ENCODE results near the gene REEP3.
"Not testable (repeated sequence)": the region's sequence is repeated elsewhere in the genome, so short reads cannot be mapped to it uniquely, and the experiment has no call there.

Gene REEP3

DNA sequence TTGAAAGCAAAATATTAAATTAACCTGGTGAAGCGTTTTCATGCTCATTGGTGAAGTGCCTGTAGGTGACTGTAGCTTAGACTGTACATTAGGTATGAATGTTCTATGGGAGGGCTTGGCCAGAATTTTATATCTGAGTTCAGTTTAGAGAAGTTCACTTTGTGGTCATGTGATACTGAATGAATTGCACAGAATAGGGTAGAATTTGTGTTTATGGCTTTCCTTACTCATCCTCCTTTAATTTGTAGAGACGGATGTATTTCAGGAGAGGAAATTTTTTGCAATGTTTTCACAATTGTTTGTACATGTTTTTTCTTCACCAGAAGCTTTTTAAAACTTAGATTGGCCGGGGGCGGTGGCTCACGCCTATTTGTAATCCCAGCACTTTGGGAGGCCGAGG is 32.3 kb downstream of the REEP3 start:
- no peak for DNase-seq

DNA sequence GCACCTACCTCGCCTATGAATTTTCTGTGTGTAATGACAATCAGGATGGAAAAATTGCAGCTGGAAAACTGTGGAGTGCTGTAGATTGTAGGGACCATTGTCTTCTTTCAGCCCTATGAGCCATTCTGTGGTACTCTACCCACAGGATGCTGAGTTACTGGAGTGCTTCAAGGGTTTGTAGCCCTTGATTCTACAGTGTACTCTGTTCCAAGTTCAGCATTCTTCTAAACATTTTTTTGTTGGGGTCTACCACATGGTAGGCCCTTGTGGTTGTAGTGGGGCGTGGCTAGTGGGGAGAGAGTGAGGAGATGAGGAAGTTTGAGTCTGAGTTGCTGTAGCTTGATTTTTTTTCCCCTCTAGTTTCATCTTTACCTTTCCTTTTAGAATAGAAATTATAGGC is 33.5 kb downstream of the REEP3 start:
- DNase-seq: no peak

DNA sequence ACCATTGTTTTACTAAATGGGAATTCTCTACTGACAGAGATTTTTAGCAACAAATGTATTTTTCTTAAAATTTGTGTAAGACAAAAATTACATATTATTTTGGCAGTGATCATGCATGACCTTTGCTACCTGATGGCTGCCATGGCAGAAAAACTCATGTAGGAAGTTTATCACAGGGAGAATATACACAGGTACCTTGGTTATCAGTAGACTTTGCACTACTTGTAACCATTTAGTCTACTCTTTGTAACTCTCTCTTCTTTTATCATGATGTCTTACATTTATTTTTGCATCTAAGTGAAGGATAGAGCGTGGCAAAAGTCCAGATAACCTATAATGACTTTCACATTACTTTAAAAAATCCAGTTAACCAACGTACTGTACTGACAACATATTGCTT is 34.1 kb downstream of the REEP3 start:
- no peak for DNase-seq

DNA sequence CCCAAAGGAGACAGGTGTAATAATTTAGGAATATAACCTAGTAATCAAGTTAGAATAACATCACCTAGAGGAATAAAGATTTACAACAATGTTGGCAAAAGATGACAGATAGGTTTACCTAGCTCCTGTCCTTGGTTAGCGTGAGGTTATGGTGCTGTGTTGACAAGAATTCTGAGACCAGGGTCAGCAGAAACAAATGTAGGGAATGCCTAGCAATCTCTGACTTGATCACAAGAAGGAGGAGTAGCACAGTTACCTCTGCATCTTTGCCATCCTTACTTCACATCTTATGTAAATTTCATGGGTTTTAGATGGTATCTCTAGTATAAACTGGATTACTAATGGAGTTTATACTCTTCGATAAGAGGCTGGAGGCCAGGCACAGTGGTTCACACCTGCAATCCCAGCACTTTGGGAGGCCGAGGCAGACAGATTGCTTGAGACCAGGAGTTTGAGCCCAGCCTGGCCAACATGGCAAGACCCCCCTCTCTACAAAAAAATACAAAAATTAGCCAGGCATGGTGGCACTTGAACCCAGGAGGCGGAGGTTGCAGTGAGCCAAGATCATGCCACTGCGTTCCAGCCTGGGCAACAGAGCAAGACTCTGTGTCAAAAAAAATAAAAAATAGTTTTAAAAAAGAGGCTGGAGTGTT is 37.1 kb downstream of the REEP3 start:
- DNase-seq: no peak

DNA sequence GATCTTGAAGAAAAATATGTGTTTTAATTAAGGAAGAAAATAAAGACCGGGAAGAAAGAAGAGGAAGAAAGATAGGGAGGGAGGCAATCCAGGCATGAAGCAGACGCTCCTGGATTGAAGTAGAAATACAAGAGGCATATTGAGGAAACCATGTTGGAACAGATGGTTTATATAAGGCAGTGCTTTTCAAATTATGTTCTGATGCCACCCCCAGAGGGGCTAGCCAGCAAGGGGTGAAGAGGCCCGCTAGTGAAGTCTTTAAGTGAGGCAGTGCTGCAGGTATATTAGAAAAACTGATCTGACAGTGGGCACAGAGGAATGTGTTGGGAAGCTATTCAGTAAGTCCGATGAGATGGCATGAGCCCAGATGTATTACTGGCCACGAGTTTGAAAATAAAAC is 40.1 kb downstream of the REEP3 start:
- no peak for DNase-seq

DNA sequence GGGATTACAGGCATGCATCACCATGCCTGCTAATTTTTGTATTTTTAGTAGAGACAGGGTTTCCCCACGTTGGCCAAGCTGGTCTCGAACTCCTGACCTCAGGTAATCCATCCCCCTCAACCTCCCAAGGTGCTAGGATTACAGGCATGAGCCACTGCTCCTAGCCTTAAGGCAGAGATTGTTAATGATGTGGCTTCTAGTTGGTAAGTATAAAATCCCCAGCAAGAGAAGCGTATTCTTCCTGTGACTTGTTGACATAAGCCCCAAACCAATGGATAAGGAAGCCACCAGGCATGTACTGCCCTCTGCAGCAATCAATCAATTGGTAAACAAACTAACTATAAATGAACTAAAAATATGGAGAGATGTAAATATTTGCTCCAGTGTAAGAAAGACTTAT is 41.2 kb downstream of the REEP3 start:
- DNase-seq: no peak

DNA sequence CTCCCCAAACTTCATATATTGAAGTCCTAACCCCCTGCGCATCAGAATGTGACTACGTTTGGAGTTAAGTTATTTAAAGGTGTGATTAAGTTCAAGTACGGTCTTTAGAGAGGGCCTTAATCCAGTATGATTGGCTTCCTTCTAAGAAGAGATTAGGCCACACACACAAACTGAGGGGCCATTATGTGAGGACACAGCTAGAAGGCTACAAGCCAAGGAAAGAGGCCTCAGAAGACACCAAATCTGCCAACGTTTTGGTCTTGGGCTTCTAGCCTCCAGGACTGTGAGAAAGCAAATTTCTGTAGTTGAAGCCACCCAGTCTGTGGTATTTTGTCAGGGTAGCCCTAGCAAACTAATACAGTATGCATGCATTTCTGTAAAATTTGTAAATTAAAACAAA is 41.7 kb downstream of the REEP3 start:
- DNase-seq: no peak

DNA sequence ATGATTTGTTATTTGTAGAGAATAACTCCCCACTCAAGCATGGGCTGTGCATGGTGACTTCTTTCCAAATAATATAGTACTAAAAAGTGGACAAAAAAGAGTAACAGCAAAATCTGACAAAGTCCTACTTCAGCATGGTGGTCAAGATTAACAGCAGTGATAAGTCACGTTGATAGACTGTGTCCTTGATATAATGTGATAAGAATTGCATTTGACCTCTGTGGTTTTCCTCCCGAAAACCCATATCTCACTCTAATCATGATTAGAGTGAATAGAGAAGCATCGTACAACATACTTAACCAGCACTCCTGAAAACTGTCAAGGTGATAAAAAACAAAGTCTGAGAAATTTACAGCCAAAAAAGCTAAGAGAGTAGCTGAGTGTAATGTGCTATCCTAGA is 42.4 kb downstream of the REEP3 start:
- DNase-seq: no peak

DNA sequence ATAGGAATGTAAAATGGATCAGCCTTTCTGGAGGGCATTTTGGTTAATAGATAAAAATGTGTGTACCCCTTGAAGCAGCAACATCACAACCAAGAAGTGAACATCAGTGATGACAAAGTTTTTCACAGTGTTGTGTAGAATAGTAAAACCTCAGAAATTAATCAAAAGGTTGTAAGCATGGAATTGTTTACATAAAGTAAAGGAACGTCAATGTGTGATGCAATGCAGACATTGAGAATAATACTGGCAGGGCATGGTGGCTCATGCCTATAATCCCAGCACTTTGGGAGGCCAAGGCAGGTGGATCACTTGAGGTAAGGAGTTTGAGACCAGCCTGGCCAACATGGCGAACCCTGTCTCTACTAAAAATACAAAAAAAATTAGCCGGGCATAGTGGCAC is 43.5 kb downstream of the REEP3 start:
- DNase-seq: not testable (repeated sequence)

DNA sequence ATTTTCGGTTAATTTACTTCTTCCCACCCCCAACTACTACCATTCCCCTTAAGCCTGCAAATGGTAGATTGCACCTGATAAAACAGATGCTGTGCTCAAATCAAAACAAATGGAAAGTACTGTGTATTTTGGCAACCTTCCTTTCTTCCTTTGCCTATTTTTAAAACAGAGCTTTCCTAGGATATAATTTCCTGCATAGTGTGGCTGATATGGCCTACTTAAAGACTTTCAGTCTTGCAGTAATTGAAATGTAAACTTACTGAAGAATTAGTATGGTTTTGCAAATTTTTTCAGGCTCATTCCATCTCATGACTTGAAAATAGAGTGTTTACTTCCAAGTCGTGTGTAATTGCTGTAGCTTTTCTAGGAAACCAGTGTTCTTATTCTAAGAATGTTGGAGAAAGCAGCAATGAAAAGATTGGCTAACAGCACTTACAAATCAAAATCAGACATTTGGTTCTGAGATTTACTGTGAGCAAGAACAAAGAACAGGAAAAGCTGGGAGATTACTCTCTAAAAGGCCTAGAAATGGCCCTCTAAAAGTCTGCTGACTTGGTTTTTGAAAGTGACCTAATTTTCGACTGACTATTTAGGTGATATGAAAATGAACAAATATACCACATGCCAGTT is 52.0 kb downstream of the REEP3 start:
- DNase-seq: peak; percentile 87

DNA sequence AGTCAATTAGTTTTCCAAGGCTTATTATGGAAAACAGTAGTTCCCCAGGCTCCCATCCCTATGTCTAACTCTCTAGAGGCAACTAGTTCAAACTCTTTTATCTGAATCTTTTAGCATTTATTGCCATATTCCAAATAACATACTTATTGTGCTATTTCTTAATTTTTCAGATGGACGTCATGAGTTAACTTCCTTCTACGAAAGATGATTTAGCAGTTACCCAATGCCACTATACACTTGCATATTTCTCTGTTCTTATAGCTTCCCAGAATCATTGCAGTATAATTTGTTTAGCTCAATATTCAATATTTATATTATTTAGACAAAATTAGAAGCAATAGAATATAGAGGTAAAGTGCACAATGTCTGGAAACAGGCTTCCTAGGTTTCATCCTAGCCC is 52.8 kb downstream of the REEP3 start:
- no peak for DNase-seq

DNA sequence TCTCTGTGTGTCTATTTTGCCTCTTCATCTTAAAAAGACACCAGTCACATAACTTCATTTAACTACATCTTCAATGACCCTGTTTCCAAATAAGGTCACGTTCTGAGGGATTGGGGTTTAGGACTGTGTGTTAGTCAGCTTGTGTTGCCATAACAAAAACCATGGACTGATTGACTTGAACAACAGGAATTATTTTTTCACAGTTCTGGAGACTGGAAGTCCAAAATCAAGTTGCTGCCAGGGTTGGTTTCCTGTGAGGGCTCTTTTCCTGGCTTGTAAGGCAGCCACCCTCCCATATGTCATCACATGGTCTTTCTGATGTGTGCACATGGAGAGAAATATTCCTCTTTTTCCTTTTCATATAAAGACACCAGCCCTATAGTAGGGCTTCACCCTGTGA is 55.3 kb downstream of the REEP3 start:
- no peak for DNase-seq

DNA sequence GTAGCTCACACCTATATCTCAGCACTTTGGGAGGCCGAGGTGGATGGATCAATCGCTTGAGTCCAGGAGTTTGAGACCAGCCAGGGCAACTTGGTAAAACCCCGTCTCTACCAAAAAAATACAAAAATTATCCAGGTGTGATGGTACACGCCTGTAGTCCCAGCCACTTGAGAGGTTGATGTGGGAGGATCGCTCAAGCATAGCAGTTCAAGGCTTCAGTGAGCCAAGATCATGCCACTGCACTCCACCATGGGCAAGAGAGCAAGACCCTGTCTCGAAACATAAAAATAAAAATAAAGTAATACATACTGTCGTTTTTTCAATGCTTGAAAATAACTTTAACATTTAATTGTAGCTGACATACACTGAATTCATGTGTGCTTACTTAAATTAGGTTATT is 57.3 kb downstream of the REEP3 start:
- no peak for DNase-seq

DNA sequence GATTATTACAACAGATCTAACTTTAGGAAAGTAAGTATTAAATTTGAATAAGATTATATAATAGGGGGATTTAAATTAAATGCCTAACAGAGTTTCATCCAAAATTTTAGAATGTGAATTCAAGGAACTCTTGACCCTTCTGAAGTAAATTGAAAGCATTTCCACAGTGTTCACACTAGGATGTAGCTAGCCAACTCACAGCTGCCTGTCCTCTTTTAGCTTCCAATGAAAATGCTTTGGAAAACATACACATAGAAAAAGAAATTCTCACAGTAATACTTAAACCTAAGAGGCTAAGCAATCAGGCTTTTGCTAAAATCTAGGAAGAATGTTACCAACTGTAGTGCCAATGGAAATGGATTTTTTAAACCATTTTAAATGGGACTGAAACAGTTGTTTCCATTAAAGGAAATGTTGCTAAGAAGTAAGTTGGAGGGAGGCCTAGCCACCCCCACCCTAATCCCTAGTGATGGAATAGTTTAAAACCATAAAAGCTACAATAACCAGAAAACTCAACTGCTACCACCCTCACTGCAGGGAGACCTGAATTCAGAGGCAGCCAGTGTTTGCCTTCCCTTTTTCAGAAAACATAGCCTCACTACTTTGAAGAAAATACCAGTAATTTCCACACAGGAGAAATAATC is 58.3 kb downstream of the REEP3 start:
- no peak for DNase-seq

DNA sequence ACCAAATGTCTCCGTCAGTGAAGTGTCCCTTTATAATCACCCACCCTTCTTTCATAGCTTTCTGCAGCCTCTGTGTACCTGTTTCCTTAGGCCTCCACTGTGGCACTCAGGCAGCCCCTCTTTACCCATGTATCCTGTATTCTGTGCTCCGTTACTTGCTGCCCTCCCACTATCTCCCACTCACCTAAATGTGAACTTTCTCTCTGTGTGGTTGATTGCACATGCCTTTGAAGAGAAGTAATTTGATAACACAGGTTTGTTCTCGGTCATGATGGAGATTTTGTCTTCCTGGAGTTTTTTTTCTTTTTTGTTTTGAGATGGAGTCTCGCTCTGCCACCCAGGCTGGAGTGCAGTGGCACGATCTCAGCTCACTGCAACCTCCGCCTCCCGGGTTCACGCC is 61.5 kb downstream of the REEP3 start:
- no peak for DNase-seq

DNA sequence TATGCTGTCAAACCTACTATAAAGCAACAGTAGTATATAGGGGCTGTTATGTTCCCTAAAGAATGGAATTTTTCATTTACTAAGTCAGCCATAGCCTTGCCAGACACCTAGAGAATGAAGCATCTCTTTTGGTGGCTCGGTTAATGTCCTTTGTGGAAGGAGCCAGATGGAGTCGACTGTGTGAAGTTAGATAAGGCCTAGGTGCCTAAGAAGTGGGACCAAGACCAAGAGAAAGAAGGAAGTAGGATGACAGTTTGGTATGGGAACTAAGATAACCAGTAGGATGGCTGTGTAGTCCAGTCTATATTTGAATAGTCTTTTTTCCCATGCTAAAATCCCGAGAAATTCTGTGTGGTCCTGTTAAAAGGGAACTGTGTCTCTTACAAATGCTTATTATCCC is 62.2 kb downstream of the REEP3 start:
- DNase-seq: no peak

DNA sequence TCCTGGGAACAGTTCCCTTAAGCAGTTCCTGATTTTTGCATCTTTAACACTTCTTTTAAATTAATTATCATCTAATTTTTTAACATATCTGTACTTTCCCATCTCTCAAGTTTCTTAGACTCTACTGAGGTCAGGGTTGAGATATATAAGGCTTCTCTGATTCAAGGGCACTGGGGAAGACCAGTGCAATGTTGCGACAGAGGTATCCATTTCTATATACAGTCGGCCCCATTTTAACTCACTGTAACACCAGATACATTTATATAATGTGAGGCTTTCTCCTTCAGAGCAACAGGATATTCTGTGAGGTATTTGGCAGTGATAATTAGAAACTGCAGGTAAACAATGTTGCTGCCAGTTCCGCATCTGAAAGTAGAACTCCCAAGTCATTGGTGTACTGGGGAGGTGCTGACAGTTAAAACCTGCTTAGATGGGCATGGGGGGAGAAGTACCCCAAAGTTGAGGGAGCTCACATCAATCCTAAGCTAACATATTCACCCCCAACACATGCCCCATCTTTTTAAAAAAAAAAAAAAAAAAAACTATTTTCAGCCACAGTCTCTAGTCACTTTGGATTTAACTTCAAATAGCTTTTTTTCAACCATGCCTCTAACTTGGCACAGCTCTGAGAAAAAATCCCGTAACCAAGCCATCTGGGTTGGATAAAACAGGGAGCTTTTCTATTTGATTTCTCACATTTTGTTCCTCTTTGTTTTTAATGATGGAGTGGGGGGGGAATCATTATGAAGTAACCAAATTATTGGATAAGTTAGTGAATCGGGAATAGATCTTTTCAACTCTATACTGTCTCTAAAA is 62.9 kb downstream of the REEP3 start:
- no peak for DNase-seq

DNA sequence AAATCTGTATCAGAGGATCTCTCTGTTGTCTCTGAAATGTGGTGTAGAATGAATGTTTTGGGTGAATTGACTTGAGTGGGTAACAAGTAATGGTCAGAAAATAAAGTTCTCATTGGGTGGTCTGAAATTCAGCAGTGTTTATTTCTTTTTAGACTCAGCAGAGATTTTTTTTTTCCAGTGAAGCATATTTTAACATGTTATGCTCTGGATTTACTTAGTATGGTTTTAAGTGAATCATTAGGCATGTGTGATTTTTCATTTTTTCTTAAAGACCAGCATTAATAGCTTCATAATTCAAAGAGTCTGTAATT is 63.5 kb downstream of the REEP3 start:
- DNase-seq: no peak

DNA sequence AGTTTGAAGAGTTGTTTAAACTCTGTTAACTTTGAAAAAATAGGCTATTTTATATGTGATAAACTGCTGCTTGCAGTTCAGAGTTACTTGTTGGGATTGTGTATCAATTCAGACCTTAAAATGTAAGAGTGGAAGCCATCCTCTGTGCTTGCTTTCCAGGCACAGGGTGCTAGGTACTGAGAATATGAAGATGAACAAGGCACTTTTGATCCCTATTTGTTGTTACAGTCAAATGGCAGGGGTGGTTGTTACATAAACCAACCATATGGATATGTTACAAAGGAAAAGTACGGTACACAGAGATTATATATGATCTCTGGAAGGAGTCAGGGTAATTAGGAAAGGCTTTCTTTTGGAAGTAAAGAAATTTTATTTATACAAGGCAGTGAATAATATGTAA is 63.8 kb downstream of the REEP3 start:
- DNase-seq: no peak

DNA sequence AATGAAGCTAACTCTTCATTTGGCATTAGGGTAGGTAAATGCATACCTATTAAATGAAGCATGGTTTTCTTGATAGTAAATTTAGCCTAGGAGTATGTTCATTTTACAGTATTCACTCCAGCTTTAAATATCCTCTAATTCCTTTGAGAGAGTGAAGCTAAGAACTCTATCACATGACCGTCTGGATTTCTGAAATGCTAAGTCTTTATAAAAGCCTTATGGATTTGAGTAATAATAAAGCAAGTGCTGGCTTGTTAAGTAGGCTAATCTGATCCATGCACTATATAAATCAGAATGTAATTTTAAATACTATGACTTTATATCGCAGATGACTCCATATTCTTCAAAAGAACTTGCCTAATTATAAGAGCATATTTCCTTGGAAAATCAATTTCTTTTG is 64.8 kb downstream of the REEP3 start:
- no peak for DNase-seq

DNA sequence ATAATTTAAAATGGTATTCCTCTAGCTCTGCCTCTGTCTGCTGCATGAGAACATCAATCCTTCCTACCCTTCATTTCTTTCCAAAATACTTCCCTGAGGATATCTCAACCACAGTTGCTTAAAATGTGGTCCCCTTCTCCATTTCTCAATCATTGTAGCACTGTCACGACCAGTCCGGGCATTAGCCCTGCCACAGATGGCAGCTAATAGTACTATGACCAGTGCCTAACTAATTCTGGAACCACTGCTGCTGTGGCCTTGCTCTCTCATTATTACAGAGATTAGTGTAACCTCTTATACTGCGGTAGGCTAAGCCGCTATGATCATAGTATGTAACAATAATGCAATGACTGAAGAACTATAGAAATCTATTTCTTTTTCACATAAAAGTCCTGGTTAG is 66.0 kb downstream of the REEP3 start:
- DNase-seq: no peak

DNA sequence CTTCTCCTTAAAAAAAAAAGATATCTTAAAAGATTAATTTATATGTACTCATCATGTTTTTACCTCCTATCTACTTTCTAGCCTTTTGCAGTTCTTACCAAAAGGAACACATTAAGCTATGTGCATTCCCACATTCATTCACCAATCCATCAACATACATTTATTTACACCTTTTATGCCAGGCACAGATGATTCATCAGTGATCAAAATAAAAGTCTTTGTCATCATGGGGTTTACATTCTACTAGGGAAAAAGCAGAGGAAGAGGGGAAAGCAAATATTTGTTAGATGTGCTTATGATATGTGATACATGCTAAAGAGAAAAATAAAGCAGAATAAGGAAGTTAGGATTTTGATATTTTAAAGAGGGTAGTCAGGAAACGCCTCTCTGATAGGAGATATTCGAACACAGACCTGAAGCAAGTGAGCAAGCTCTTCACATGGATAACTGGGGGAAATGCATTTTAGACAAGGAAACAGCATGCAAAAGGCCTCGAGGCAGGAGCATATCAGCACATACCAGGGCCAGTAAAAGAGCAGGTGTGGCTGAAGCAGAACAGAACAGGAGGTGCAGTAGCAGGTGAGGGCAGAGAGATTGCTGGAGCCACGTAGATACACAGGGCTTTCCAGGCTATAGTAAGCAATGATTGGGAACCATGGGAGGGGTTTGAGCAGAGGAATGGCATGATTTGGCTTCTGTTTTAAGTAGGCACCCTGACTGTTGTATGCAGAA is 67.4 kb downstream of the REEP3 start:
- no peak for DNase-seq

DNA sequence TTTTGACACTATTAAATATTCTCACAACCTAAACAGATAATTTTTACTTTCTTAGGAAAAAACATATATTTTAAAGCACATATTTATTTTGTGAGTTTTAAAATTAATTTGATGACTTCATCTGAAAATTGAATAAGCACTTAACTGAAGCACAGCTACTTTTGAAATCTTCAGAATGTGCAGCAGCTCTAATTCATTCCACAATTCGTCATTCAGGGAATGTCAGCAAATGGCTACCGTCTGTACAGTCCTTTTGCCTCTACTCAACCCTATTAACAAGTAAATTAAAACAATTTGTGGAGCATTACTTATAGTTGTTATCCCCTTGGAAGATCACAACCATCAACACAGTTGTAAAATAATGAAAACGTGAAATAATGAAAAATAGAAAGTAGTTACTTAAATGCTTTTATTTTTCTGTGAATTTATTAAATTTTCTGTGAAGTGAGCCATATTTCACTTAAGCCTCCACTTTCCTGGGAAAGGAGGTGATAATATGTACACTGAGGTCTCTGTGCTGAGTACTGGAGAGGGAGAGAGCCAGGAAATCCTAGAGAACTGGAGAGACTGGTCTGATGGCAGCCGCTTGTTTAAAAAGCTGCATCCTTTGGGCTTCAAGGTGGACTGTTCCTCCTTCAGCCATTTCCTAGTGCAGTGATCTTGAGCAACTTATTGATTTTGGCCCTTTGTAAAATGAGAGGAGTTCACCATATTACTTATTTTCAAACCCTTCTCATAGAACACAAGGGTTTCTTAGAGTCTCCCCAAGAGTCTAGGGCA is 70.6 kb downstream of the REEP3 start:
- no peak for DNase-seq
